Measurements from ENCODE around the gene SMARCA2.

The SMARCA2 gene

DNA sequence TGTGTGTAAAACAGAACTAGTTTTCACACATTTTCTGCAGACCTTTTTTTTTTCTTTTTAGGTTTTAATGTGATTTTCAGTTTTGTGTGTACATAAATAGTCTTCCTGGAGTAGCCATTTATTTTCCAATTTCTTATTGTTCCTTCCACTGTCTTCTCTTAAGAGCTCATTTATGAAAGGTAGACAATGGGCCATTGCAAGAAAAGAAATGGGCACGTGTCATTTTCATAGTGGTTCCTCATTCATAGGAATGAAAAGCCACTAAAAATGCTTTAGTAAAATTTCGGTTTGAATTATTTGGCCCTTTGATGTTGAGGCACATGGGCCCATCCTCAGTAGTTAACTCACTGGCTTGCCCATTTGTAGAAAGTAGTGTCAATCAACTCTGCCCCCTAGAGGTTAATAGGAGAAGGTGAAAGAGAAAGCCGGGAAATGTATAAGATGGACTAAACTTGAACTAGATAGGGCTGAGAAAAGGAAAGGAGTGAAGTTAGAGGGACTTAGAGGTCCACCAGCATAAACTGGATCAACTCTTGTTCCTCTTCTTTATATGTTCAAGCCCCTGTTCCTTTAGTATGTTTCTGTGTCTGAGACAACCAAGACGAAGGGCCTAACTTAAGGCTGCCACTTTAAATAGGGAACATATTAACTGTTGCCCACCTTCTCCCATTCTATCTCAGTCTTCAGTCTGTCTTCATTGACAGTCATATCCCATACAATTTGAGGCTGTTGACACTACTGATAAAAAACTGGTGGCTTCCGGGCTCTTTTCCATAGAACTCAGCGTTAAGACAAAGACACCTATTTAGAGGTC is 72.6 kb downstream of the SMARCA2 start:
- DNase-seq (ENCODE audit: low read depth): no peak

DNA sequence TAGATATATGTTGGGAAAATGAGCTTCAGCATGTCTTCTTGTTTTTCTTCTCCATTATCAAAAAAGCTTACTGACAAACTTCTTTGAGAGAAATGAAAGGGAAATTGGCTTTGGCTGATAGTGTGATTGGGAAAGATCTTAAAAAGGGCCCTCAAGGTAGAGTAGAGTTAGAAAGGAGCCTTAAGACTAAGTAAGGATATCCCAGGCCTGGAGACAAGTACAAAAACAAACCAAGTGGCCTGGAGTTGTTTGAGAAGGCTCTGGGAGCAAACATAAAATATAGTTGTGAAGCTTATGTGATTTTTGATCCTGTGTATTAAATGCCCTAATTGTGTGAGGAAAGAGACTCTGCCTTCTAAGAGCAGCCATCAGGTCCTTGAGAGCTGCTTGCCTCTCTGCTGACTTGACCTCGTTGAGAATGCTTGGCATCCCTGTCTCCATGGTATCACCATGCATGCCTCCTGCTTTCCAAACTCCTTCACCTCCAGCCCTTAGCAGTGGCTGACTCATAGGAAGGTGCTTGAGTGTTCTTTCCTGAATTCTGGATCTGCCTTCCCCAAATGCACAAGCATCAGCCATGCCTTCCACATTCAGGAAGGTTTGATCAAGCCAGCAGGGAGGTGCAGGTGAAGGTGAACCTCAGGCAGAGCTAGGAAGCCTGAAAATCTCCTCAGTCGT is 78.9 kb downstream of the SMARCA2 start:
- peak; percentile 1 for DNase-seq (ENCODE audit: low read depth)

DNA sequence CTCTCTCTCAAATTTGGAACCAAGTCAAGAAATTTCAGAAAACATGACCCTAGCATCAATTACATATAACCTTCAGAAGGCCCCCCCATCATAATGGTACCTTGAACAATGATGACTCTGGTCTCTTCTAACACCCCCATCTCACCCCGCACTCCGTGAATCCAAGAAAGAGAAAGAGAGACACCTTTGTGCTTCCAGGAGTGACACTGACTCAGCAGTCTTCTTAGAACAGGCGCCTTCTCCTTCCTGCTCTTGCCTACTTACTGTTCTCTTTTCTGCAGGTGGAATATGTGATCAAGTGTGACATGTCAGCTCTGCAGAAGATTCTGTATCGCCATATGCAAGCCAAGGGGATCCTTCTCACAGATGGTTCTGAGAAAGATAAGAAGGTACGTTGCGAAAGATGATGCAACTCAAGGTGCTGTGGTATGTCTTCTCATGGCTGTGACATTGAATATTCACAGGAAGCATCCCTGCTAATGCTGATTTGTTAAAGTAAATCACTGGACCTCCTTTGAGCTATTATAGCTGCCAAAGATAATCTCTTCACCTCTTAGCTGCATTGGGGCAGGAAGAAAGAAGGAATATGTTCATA is 81.3 kb downstream of the SMARCA2 start:
- DNase-seq (ENCODE audit: low read depth): no peak

- DNase-seq (ENCODE audit: low read depth): no peak
Measured at GRCh38 chr9:2106666-2107065, 91.5 kb downstream of the SMARCA2 start.

DNA sequence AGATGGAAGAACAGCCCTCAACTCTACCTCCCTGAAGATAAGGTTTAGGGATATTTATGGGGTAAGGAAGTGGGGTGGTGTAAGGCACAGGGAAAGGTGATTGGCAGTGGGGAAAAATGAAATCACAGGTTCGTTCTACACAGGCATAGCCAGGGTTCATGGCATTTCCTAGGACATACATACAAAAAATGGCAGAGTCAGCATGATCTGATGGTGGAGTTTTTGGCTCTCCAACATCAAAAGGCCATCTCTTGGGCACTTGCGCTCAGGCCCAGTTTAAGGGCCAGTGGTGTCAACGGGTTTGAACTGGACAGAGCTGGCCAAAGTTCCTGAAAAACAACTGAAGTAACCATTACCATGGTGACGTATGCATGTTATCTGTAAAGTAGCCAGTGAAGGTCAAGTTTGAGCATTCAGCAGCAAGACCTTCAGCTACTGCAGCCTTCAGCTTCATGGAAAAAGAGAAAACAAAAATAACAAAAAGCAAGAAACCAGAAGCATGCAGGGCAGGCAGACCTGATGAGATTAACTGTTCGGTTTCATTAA is 92.8 kb downstream of the SMARCA2 start:
- DNase-seq (ENCODE audit: low read depth): no peak

- DNase-seq (ENCODE audit: low read depth): no peak
Measured at GRCh38 chr9:2109069-2109650, 94.0 kb downstream of the SMARCA2 start.

- DNase-seq (ENCODE audit: low read depth): no peak
Measured at GRCh38 chr9:2110036-2110435, 94.9 kb downstream of the SMARCA2 start.

DNA sequence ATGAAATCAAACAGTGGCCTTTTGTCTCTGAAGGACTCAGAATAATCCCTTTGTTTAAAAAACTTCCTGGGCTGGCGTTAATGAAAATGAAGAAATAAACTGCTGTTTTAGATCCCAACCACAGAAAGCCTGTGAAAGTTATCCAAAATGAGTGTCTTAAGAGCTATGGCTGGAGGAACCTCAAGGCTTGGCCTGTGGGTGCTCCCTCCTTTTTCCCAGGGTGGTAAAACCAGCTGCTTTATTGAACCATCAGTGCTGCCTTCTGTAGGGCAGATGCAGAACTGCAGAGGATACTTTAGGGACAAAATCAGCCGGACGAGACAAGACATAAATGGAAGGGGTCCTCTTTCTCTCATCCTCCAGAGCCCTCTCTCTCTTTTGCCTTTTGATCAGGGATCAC is 100.9 kb downstream of the SMARCA2 start:
- no peak for DNase-seq (ENCODE audit: low read depth)

- no peak for DNase-seq (ENCODE audit: low read depth)
Measured at GRCh38 chr9:2117527-2117926, 102.4 kb downstream of the SMARCA2 start.

DNA sequence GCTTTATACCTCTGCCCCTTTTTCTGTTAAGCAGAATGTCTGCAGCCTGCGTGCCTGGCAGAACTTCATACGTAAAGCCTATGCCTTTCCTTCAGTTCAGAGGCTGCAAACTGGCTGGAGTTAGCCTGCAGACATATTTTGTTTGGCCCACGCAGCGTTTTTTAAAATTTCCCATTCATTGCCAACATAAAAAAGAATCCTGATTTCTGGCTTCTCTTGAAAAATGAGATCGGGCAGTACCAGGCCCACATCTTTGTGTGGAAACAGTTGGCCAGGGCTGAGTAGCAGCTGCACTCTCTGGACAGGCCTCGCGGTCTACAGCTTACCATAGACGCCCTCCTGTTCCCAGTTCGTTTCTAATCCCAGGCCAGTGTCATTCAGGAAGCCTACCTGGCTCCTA is 104.4 kb downstream of the SMARCA2 start:
- no peak for DNase-seq (ENCODE audit: low read depth)

- DNase-seq (ENCODE audit: low read depth): peak; percentile 11
Measured at GRCh38 chr9:2120926-2121689, 106.0 kb downstream of the SMARCA2 start.

DNA sequence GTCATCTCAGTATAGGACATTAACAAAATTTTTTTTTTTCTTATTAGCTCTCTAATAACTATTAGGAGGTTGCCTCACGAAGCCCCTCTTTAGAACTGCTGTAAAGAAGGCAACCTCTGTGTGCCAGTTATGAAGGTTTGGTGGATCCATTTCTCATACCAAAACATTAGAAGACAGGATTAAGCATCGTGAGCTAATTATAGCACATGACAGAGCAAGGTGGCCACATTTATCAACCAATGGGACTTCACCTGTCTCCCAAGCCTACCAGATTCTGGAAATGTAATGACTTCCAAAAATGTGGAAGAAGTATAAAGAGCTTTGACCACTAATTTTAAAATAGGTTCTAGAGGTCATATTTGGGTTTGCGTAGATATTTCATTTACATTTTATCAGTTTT is 107.2 kb downstream of the SMARCA2 start:
- DNase-seq (ENCODE audit: low read depth): no peak

GRCh38 chr9:2125906-2126305 is 110.8 kb downstream of the SMARCA2 start:
- DNase-seq (ENCODE audit: low read depth): no peak

DNA sequence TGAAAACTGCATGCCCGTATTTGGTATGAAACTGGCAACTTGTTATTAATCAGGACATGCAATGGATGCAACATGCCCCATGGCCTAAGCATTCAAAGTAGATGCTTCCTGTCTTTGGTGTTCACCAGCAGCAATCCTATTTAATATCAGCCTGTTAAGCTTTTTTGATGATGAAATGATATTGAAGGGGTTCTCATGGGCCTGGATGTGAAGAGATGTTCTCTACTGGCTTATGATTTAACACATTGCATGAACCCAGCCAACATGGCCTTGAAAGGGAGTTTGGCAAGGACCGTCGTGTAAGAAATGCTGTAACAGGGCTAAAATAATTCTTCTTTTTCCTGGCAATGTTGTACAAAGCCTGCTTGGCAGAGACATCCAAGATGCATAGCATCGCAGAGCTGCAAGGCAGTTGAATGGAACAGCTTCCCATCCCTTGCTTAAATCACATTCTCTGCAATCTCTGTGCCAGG is 111.2 kb downstream of the SMARCA2 start:
- no peak for DNase-seq (ENCODE audit: low read depth)

- peak; percentile 31 for DNase-seq (ENCODE audit: low read depth)
Measured at GRCh38 chr9:2127486-2127885, 112.3 kb downstream of the SMARCA2 start.

DNA sequence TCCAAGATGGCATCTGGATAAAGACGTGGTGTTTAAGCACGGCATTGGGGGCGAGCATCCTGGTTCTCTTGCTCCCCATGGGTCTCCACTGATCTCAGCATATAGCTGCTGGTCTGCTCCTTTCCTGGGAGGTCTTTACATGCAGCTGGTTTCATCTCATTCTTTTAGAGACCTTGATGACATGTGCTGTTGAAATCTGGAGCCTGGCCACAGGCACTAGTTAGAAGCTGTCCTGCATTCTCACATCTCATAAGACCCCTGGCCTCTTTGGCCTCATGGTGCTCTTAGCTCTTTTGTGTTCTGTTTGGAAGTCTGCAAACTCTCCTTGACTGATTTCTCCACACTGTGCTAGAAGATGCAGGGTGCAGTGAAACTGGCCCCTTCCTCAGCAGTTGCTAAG is 113.0 kb downstream of the SMARCA2 start:
- no peak for DNase-seq (ENCODE audit: low read depth)

GRCh38 chr9:2128618-2129017 is 113.5 kb downstream of the SMARCA2 start:
- no peak for DNase-seq (ENCODE audit: low read depth)

DNA sequence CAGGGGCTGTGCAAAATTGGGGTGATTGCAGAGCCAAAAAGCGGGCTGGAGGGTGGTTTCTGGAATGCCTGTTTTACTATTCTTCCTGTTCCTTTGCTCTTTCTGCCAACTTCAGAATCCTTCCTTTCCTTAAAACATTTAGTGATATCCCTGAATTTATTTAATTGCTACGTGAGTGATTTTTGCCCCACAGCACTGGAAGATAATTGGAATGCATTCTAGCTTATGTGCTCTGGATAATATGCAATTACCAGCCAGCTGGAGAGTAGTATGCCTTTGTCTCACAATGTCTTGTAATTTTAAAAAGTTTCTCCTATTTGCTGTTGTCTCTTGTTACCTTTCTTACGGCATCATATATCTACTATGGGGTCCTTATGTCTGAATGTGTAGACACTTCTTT is 115.8 kb downstream of the SMARCA2 start:
- DNase-seq (ENCODE audit: low read depth): no peak

DNA sequence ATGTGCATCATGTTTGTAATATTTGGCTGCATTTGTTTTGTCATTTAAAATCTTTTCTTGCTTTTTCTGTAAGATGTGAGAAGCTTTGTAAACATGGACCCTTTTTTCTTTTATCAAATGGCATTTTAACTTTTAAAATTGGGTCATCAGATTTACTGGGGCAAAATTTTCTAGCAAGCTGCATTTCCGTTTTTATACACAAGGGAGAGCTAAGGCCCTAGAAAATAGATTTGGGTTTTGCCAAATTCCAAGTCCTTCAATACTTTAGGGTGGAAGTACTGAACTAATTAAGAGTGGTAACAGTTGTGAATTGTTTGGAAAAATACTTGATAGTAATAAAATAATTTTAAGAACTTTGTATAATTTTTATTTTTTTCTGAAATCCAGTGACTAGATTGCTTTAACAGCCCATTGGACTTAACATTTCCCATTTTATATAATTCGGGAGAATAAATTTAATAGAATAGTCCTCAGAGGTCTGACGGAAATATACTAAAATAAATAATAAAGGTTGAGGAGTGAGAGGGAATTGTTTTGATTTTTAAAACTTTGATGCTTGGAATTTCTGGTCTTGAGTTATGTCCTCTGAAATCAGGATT is 117.4 kb downstream of the SMARCA2 start:
- DNase-seq (ENCODE audit: low read depth): no peak

DNA sequence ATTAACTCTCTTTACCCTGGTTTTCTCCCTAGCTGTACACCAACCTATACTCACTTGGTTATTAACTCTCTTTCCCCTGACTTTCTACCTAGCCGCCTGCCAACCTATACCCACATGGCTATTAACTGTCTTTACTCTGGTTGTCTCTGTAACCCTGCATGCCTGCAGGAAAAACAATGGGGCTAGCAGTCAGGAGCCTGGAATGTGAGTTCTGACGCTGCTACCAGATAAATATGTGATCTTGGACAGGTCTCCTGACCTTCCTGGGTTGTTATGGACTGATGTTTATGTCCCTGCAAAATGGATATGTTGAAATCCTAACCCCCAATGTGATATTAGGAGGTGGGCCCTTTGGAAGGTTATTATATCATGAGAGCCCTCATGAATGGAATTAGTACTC is 119.2 kb downstream of the SMARCA2 start:
- DNase-seq (ENCODE audit: low read depth): no peak

GRCh38 chr9:2138646-2139045 is 123.5 kb downstream of the SMARCA2 start:
- DNase-seq (ENCODE audit: low read depth): no peak

Data from HS-27A (cell line).